DOHH2 (cell line): Measurements from ENCODE around the gene FARSA.

ENCODE experiments used
- H3F3A ChIP-seq: fragments of 200-600 bp; sonication (generic), shearing (Covaris generic); 2 replicates; pipeline ENCODE4 v1.6.0; 2016; ENCODE audit warnings: antibody characterized with exemption, mild to moderate bottlenecking; ENCODE audit not compliant: control insufficient read depth, insufficient read depth
- H3K27ac ChIP-seq: fragments of 200-600 bp; sonication (generic); 2 replicates; pipeline ENCODE4 v1.5.1; 2014; ENCODE audit warnings: low read depth, mild to moderate bottlenecking, low read length, moderate library complexity
- H3K27me3 ChIP-seq: fragments of 200-600 bp; sonication (generic); 2 replicates; pipeline ENCODE4 v1.6.1; 2014; ENCODE audit warnings: mild to moderate bottlenecking, low read length, mixed read lengths; ENCODE audit not compliant: control insufficient read depth
- H3K36me3 ChIP-seq: fragments of 200-600 bp; sonication (generic); 2 replicates; pipeline ENCODE4 v1.6.1; 2014; ENCODE audit warnings: mild to moderate bottlenecking, low read length, moderate library complexity, mixed read lengths; ENCODE audit not compliant: control insufficient read depth
- H3K4me1 ChIP-seq: fragments of 200-600 bp; sonication (generic); 2 replicates; pipeline ENCODE4 v1.6.1; 2014; ENCODE audit warnings: mild to moderate bottlenecking, low read length, mixed read lengths; ENCODE audit not compliant: control insufficient read depth
- H3K4me2 ChIP-seq: fragments of 200-600 bp; sonication (generic); 2 replicates; pipeline ENCODE4 v1.6.0; 2014; ENCODE audit warnings: mild to moderate bottlenecking, low read length, moderate library complexity
- H3K4me3 ChIP-seq: fragments of 200-600 bp; sonication (generic); 2 replicates; pipeline ENCODE4 v1.5.1; 2014; ENCODE audit warnings: mild to moderate bottlenecking, low read length, mixed read lengths
- H3K79me2 ChIP-seq: fragments of 200-600 bp; sonication (generic); 2 replicates; pipeline ENCODE4 v1.6.1; 2014; ENCODE audit warnings: mild to moderate bottlenecking, low read length, mixed read lengths; ENCODE audit not compliant: control insufficient read depth
- H3K9me2 ChIP-seq: fragments of 200-600 bp; sonication (generic); replicated peaks from 2 replicates; pipeline ENCODE4 v1.6.1; 2014; ENCODE audit warnings: mild to moderate bottlenecking, low read length, mixed read lengths; ENCODE audit not compliant: control insufficient read depth
- H3K9me3 ChIP-seq: fragments of 200-600 bp; sonication (generic); 2 replicates; pipeline ENCODE4 v1.6.1; 2014; ENCODE audit warnings: antibody characterized with exemption, low read length, mixed read lengths; ENCODE audit not compliant: control insufficient read depth, insufficient read depth
- H4K20me1 ChIP-seq: fragments of 200-600 bp; sonication (generic); 2 replicates; pipeline ENCODE4 v1.6.0; 2014; ENCODE audit warnings: low read depth, mild to moderate bottlenecking, antibody characterized with exemption, low read length, moderate library complexity; ENCODE audit not compliant: control insufficient read depth, insufficient read depth
- EZH2phosphoT487 ChIP-seq: fragments of 200-600 bp; sonication (generic); IDR thresholded peaks from 2 replicates; pipeline ENCODE4 v1.6.1; 2017; ENCODE audit warnings: borderline replicate concordance, mild to moderate bottlenecking, antibody characterized with exemption, low read length, moderate library complexity, mixed read lengths
- TF ChIP-seq, protein P1 (sequence below): fragments of 200-600 bp; sonication (generic); IDR thresholded peaks from one replicate; pipeline ENCODE4 v1.5.1; 2014; ENCODE audit warnings: antibody characterized with exemption, mild to moderate bottlenecking, low read depth, low read length; ENCODE audit not compliant: poor library complexity, severe bottlenecking

FARSA gene

DNA sequence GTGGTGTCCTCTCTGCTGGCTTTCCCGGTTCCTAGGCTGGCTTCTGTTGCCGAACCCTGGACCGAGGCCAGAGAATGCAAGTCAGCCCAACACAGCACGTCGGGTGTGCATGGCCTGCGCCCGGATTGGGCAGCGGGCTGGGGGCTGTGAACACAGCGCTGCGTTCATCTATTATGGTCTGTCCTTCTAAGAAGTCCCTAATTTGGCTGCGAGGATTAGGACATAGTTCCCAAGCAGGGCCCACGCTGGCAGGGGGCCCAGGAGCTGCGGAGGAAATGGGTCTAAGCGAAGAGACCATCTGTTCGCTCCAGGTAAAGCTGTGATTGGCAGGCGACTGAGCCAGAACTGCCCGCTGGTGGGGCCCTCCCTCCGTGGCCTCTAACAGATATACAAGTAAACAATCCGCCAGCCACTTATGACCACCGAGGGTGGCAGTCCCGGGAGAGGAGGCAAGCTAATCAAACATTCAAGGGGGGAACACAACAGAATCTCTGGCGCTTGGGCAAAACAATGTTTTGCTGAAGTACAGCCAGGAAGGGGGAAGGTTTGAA, 20.4 kb downstream of the FARSA start:
- H3K79me2 ChIP-seq = no peaks in the 10 kb centered on the region
- H3K4me1 ChIP-seq = no peaks in the 10 kb centered on the region
- no peaks in the 10 kb centered on the region for H3K36me3 ChIP-seq
- TF ChIP-seq EZH2phosphoT487 = no peak
- TF ChIP-seq, protein P1, sequence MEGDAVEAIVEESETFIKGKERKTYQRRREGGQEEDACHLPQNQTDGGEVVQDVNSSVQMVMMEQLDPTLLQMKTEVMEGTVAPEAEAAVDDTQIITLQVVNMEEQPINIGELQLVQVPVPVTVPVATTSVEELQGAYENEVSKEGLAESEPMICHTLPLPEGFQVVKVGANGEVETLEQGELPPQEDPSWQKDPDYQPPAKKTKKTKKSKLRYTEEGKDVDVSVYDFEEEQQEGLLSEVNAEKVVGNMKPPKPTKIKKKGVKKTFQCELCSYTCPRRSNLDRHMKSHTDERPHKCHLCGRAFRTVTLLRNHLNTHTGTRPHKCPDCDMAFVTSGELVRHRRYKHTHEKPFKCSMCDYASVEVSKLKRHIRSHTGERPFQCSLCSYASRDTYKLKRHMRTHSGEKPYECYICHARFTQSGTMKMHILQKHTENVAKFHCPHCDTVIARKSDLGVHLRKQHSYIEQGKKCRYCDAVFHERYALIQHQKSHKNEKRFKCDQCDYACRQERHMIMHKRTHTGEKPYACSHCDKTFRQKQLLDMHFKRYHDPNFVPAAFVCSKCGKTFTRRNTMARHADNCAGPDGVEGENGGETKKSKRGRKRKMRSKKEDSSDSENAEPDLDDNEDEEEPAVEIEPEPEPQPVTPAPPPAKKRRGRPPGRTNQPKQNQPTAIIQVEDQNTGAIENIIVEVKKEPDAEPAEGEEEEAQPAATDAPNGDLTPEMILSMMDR = no peak
- no peaks in the 10 kb centered on the region for H3F3A ChIP-seq
- no peaks in the 10 kb centered on the region for H3K9me2 ChIP-seq
- H3K4me2 ChIP-seq = no peak overlapping the region
- no peaks in the 10 kb centered on the region for H4K20me1 ChIP-seq
- H3K27ac ChIP-seq = no peak overlapping the region
- H3K4me3 ChIP-seq = no peak overlapping the region
- H3K9me3 ChIP-seq = no peaks in the 10 kb centered on the region
- no peaks in the 10 kb centered on the region for H3K27me3 ChIP-seq

GRCh38 chr19:12912571-12912970, 20.9 kb downstream of the FARSA start:
- no peaks in the 10 kb centered on the region for H3K36me3 ChIP-seq
- H3K9me3 ChIP-seq = no peaks in the 10 kb centered on the region
- TF ChIP-seq EZH2phosphoT487 = no peak
- TF ChIP-seq, protein P1 = no peak
- no peak overlapping the region for H3K4me3 ChIP-seq
- H3K27ac ChIP-seq = no peak overlapping the region
- no peaks in the 10 kb centered on the region for H4K20me1 ChIP-seq
- H3K79me2 ChIP-seq = no peaks in the 10 kb centered on the region
- H3K4me2 ChIP-seq = no peak overlapping the region
- no peaks in the 10 kb centered on the region for H3F3A ChIP-seq
- no peaks in the 10 kb centered on the region for H3K9me2 ChIP-seq
- H3K4me1 ChIP-seq = no peaks in the 10 kb centered on the region
- no peaks in the 10 kb centered on the region for H3K27me3 ChIP-seq

GRCh38 chr19:12907166-12907565, 26.3 kb downstream of the FARSA start:
- H3K9me3 ChIP-seq = no peaks in the 10 kb centered on the region
- H3K79me2 ChIP-seq = no peaks in the 10 kb centered on the region
- H3K9me2 ChIP-seq = no peaks in the 10 kb centered on the region
- H3K27ac ChIP-seq = no peak overlapping the region
- no peak overlapping the region for H3K4me3 ChIP-seq
- H3K36me3 ChIP-seq = no peaks in the 10 kb centered on the region
- no peak overlapping the region for H3K4me2 ChIP-seq
- TF ChIP-seq, protein P1 = no peak
- no peak for TF ChIP-seq EZH2phosphoT487
- no peaks in the 10 kb centered on the region for H3F3A ChIP-seq
- no peaks in the 10 kb centered on the region for H3K4me1 ChIP-seq
- 0 out of 2 replicates have a peak, but pooled peaks cover 2% of the 10 kb centered on the region for H4K20me1 ChIP-seq
- no peaks in the 10 kb centered on the region for H3K27me3 ChIP-seq
